Mesenchymal stem cell (in vitro differentiated cells and primary cell): Measurements from ENCODE around the gene KLHL2.
A peak's percentile ranks its signal among the peaks of the same experiment; 100 is the strongest.

ENCODE experiments used
- DNase-seq: peaks from one replicate; pipeline ENCODE4 v3.0.0-alpha.2; 2013
- H2AFZ ChIP-seq: one replicate; pipeline ENCODE4 v1.6.1; 2013; ENCODE audit warnings: low read depth, mild to moderate bottlenecking, control low read depth, inconsistent platforms, low read length, moderate library complexity
- H2AK5ac ChIP-seq: 2 replicates; pipeline ENCODE4 v1.6.1; 2013; ENCODE audit warnings: low read length, moderate library complexity, mild to moderate bottlenecking, inconsistent platforms; ENCODE audit not compliant: severe bottlenecking
- H2BK120ac ChIP-seq: one replicate; pipeline ENCODE4 v1.6.1; 2013; ENCODE audit warnings: low read depth, mild to moderate bottlenecking, inconsistent platforms, low read length, moderate library complexity
- H2BK12ac ChIP-seq, 2 experiments: one replicate each; pipeline ENCODE4 v1.6.1; 2013; ENCODE audit warnings: inconsistent platforms in 2 of 2, low read length in 2 of 2, mild to moderate bottlenecking in 2 of 2, moderate library complexity in 2 of 2, control low read depth in 1 of 2
- H2BK15ac ChIP-seq: one replicate; pipeline ENCODE4 v1.6.1; 2013; ENCODE audit warnings: mild to moderate bottlenecking, low read depth, inconsistent platforms; ENCODE audit not compliant: poor library complexity, severe bottlenecking
- H2BK5ac ChIP-seq: 2 replicates; pipeline ENCODE4 v1.6.1; 2013; ENCODE audit warnings: low read depth, mild to moderate bottlenecking, low read length, control low read depth, inconsistent platforms; ENCODE audit not compliant: poor library complexity, severe bottlenecking
- H3K14ac ChIP-seq, 2 experiments: one replicate each; pipeline ENCODE4 v1.6.1; 2013; ENCODE audit warnings: inconsistent platforms in 2 of 2, low read length in 2 of 2, control low read depth in 1 of 2, mild to moderate bottlenecking in 1 of 2, moderate library complexity in 1 of 2
- H3K18ac ChIP-seq, 2 experiments: one replicate each; pipeline ENCODE4 v1.6.1; 2013; ENCODE audit warnings: inconsistent platforms in 2 of 2, low read length in 2 of 2, control low read depth in 1 of 2, low read depth in 1 of 2, mild to moderate bottlenecking in 1 of 2
- H3K23ac ChIP-seq, 2 experiments: one replicate each; pipeline ENCODE4 v1.6.1; 2013; ENCODE audit warnings: inconsistent platforms in 2 of 2, low read length in 2 of 2, mild to moderate bottlenecking in 2 of 2, moderate library complexity in 2 of 2, control low read depth in 1 of 2
- H3K27ac ChIP-seq: 2 replicates; pipeline ENCODE4 v1.5.1; 2013; ENCODE audit warnings: mild to moderate bottlenecking, moderate library complexity, low read length, control low read depth, inconsistent platforms; ENCODE audit not compliant: poor library complexity, severe bottlenecking
- H3K27me3 ChIP-seq, 2 experiments: 2 replicates each; pipeline versions ENCODE4 v1.6.1 to v1.7.0; 2013; ENCODE audit warnings: low read length in 2 of 2, mild to moderate bottlenecking in 2 of 2, moderate library complexity in 2 of 2, control low read depth in 1 of 2, inconsistent platforms in 1 of 2; ENCODE audit not compliant: control insufficient read depth in 1 of 2, insufficient read depth in 1 of 2
- H3K36me3 ChIP-seq, 2 experiments: 2 replicates each; pipeline versions ENCODE4 v1.6.1 to v1.7.0; 2013; ENCODE audit warnings: low read length in 2 of 2, control low read depth in 1 of 2, inconsistent platforms in 1 of 2, low read depth in 1 of 2, mild to moderate bottlenecking in 1 of 2; ENCODE audit not compliant: insufficient read depth in 2 of 2, control insufficient read depth in 1 of 2
- H3K4ac ChIP-seq, 2 experiments: one replicate each; pipeline ENCODE4 v1.6.1; 2013; ENCODE audit warnings: inconsistent platforms in 2 of 2, low read length in 2 of 2, mild to moderate bottlenecking in 2 of 2, moderate library complexity in 2 of 2, control low read depth in 1 of 2, low read depth in 1 of 2
- H3K4me1 ChIP-seq: 2 replicates; pipeline ENCODE4 v1.6.1; 2013; ENCODE audit warnings: low read depth, low read length, control low read depth; ENCODE audit not compliant: control insufficient read depth, insufficient read depth
- H3K4me2 ChIP-seq: 2 replicates; pipeline ENCODE4 v1.6.1; 2013; ENCODE audit warnings: low read length, mild to moderate bottlenecking, inconsistent platforms; ENCODE audit not compliant: poor library complexity, severe bottlenecking
- H3K4me3 ChIP-seq, 2 experiments: 2 replicates each; pipeline versions ENCODE4 v1.5.1 to v1.7.0; 2013; ENCODE audit warnings: low read length in 2 of 2, mild to moderate bottlenecking in 2 of 2, control low read depth in 1 of 2, low read depth in 1 of 2; ENCODE audit not compliant: insufficient read depth in 1 of 2
- H3K79me1 ChIP-seq: replicated peaks from 2 replicates; pipeline ENCODE4 v1.6.1; 2013; ENCODE audit warnings: mild to moderate bottlenecking, control low read depth, low read length, inconsistent platforms; ENCODE audit not compliant: poor library complexity, severe bottlenecking
- H3K9ac ChIP-seq: 2 replicates; pipeline ENCODE4 v1.7.0; 2013; ENCODE audit warnings: mild to moderate bottlenecking, low read length, moderate library complexity
- H3K9me3 ChIP-seq: 2 replicates; pipeline ENCODE4 v1.7.0; 2013; ENCODE audit warnings: mild to moderate bottlenecking, low read length; ENCODE audit not compliant: control insufficient read depth
- H4K8ac ChIP-seq: one replicate; pipeline ENCODE4 v1.6.1; 2013; ENCODE audit warnings: inconsistent platforms, mild to moderate bottlenecking, low read length, moderate library complexity
- H4K91ac ChIP-seq: one replicate; pipeline ENCODE4 v1.6.1; 2013; ENCODE audit warnings: mild to moderate bottlenecking, low read length, inconsistent platforms
- WGBS: methylation state at CpG from one replicate; pipeline ENCODE4 v1.1.7; 2013; ENCODE audit warnings: mixed read lengths; 5-methylcytosine and 5-hydroxymethylcytosine counted together

KLHL2 gene

DNA sequence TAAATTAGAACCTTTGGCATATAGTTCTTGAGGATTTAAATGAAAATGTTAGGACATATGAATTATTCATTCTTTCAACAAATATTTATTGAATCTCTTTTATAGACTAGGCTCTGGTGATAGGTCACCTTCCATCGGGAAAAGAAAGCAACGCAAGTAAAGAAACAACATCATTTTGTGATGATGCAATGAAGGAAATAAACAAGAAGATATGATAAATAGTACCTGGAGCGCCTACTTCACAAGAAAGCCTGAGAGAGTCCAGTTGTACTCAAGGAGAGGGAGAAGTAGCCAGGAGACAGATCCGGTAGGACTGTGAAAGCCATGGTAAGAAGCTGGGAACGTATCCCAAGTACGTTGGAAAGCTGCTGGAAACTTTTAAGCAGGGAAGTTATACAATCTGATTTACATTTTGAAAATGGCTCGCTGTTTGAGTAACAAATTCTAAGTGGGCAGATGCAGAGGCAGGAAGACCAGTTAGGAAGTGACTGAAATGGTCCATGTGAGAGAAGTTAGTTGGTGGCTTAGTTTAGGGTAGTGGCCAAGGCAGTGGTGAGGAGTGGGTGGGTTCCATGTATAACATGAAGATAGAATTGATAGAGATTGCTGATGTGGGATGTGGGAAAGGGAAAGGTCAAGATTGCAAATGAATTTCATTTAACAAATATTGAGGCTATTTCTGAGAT lies 153.8 kb downstream of the KLHL2 start:
- Histone ChIP-seq H3K18ac (no peak overlapping the region), H3K79me1 (no peaks in the 10 kb centered on the region), H3K4me2 (no peak overlapping the region), H3K23ac (no peak overlapping the region), H3K36me3 (no peaks in the 10 kb centered on the region), H2BK5ac (no peak overlapping the region), H3K27me3 (no peaks in the 10 kb centered on the region), H2BK12ac (no peak overlapping the region), H2AFZ (no peak overlapping the region), H3K14ac (no peak overlapping the region), H2BK15ac (no peak overlapping the region), H4K8ac (no peak overlapping the region), H2AK5ac (no peak overlapping the region), H3K4ac (no peak overlapping the region), H3K4me3 (peak overlapping the region in 1 of 2 experiments; percentile 14), H4K91ac (no peak overlapping the region), H3K9me3 (no peaks in the 10 kb centered on the region), H3K4me1 (no peaks in the 10 kb centered on the region), H2BK120ac (no peak overlapping the region), H3K27ac (no peak overlapping the region), H3K9ac (peak overlapping the region; percentile 33)
- 96% methylated on average over 7 of the region's 7 CpGs for WGBS
- no peak for DNase-seq

DNA sequence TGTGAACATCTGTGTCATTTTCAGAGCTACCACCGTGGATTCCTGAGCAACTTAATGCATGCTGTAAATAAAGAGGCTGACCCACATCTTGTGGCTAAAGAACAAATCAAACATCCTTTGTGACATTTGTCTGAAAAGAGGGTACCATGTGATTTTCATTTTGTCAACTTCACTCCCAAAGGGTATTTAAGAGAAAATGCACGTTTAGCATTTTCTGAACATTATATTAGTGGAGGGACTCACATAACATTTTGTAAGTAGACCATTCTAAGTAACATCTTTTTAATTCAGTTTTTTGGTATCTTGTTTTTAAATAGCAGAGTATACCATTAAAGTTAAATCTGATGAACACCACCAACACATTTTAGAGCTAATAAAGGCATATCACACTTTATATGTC lies 154.4 kb downstream of the KLHL2 start:
- Histone ChIP-seq H3K9ac (no peak overlapping the region), H2AFZ (no peak overlapping the region), H4K91ac (no peak overlapping the region), H3K36me3 (no peaks in the 10 kb centered on the region), H2AK5ac (no peak overlapping the region), H3K79me1 (no peaks in the 10 kb centered on the region), H2BK120ac (no peak overlapping the region), H3K14ac (no peak overlapping the region), H3K18ac (no peak overlapping the region), H3K4me3 (no peak overlapping the region), H2BK12ac (no peak overlapping the region), H3K4ac (no peak overlapping the region), H4K8ac (no peak overlapping the region), H3K9me3 (no peaks in the 10 kb centered on the region), H3K4me1 (no peaks in the 10 kb centered on the region), H3K4me2 (no peak overlapping the region), H3K27me3 (no peaks in the 10 kb centered on the region), H2BK5ac (no peak overlapping the region), H3K23ac (no peak overlapping the region), H3K27ac (no peak overlapping the region), H2BK15ac (no peak overlapping the region)
- DNase-seq, result no peak
- 90% methylated on average over 1 of the region's 2 CpGs for WGBS

DNA sequence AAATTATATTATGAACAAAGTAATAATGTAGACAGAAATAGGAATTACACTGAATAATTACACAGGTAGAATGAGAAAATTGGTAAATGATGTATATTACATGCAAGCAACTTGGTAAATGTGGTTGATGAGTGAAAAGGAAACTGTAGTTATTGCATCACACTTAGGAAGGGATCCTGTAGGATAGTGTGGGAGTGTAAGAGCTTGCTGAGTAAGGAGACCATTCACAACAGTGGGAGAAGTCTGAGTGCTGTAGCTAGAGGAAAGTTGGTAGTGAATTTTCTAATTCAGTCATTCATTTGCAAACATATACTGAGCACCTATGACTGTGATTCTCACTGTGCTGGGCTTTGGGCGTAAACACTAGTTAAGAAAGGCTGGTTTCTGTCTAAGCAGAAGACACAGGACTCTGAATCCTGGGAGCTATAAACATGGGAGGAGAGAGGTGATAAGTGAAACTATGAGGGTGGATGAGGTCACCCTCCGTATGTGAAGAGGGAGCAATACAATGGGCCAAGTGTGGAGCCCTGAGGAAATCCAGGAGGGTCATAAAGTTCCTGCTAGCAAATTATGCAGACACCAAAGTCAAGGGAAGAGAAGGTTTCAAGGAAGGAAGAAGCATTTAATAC lies 157.2 kb downstream of the KLHL2 start:
- H3K27ac ChIP-seq, result no peak overlapping the region
- no peak overlapping the region for H3K4me3 ChIP-seq
- no peak overlapping the region for H3K4ac ChIP-seq
- H3K79me1 ChIP-seq, result no peaks in the 10 kb centered on the region
- no peak overlapping the region for H3K18ac ChIP-seq
- H2BK15ac ChIP-seq, result no peak overlapping the region
- H2AFZ ChIP-seq, result no peak overlapping the region
- H2BK12ac ChIP-seq, result no peak overlapping the region
- H3K4me2 ChIP-seq, result no peak overlapping the region
- no peak overlapping the region for H3K23ac ChIP-seq
- no peaks in the 10 kb centered on the region for H3K36me3 ChIP-seq
- H3K4me1 ChIP-seq, result no peaks in the 10 kb centered on the region
- H2BK120ac ChIP-seq, result no peak overlapping the region
- no peak overlapping the region for H2BK5ac ChIP-seq
- H3K27me3 ChIP-seq, result no peaks in the 10 kb centered on the region
- no peak overlapping the region for H4K91ac ChIP-seq
- no peaks in the 10 kb centered on the region for H3K9me3 ChIP-seq
- H2AK5ac ChIP-seq, result no peak overlapping the region
- H4K8ac ChIP-seq, result no peak overlapping the region
- no peak overlapping the region for H3K14ac ChIP-seq
- DNase-seq, result peak; percentile 51
- no peak overlapping the region for H3K9ac ChIP-seq
- WGBS, result 29% methylated on average over 2 of the region's 2 CpGs

DNA sequence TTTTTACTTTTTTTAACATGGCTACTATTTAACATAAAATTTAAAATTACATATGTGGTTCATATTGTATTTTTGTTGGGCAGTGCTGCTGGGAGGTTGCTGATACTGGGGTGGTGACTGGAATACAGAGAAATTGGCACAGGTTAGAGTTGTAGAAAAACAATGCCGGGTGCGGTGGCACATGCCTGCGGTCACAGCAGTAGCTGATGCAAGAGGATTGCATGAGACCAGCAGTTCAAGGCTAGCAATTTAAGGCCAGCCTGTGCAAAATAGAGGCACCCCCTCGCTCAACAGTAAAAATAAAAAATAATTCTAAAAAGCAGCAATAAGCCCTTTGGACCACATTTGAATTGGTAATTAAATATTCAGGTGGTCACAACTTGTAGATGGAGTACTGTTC lies 159.7 kb downstream of the KLHL2 start:
- H3K27ac ChIP-seq, result no peak overlapping the region
- H3K23ac ChIP-seq, result no peak overlapping the region
- no peak overlapping the region for H3K4me3 ChIP-seq
- no peak overlapping the region for H3K18ac ChIP-seq
- H3K4me1 ChIP-seq, result no peaks in the 10 kb centered on the region
- H2AK5ac ChIP-seq, result no peak overlapping the region
- no peak for DNase-seq
- no peaks in the 10 kb centered on the region for H3K36me3 ChIP-seq
- WGBS, result 95% methylated on average over 3 of the region's 4 CpGs
- no peak overlapping the region for H4K91ac ChIP-seq
- H2BK12ac ChIP-seq, result no peak overlapping the region
- no peaks in the 10 kb centered on the region for H3K27me3 ChIP-seq
- no peak overlapping the region for H3K14ac ChIP-seq
- no peak overlapping the region for H3K9ac ChIP-seq
- H3K4ac ChIP-seq, result no peak overlapping the region
- no peak overlapping the region for H2BK15ac ChIP-seq
- H3K4me2 ChIP-seq, result no peak overlapping the region
- no peaks in the 10 kb centered on the region for H3K9me3 ChIP-seq
- H2BK5ac ChIP-seq, result no peak overlapping the region
- H2BK120ac ChIP-seq, result no peak overlapping the region
- no peak overlapping the region for H4K8ac ChIP-seq
- H2AFZ ChIP-seq, result no peak overlapping the region
- no peaks in the 10 kb centered on the region for H3K79me1 ChIP-seq
